AG04449 (cell line): ENCODE measurements around the gene PEAK1.

ENCODE experiments used
- CTCF ChIA-PET: fragments of 350-600 bp; formaldehyde crosslinking; extraction: SDS; loops from one replicate; lab custom pipeline; 2021; ENCODE audit warnings: antibody characterized with exemption; lab: Yijun Ruan, JAX
- POLR2A ChIA-PET: fragments of 400-600, 350-600 bp; formaldehyde crosslinking; extraction: SDS; loops from one replicate; lab custom pipeline; 2020; ENCODE audit warnings: antibody characterized with exemption, inconsistent platforms; lab: Yijun Ruan, JAX
- DNase-seq: peaks from one replicate; pipeline ENCODE4 v3.0.0-alpha.2; 2010; ENCODE audit warnings: low read depth, low spot score
- H3K4me3 ChIP-seq: 2 replicates; pipeline ENCODE4 v1.5.1; 2011; ENCODE audit warnings: low read depth, mild to moderate bottlenecking, control low read depth, low read length
- TF ChIP-seq, protein P1 (sequence below): IDR thresholded peaks from one replicate; pipeline ENCODE4 v1.5.1; 2011; ENCODE audit warnings: mild to moderate bottlenecking, moderate library complexity, low read length, control low read depth, inconsistent platforms; ENCODE audit not compliant: insufficient read depth; ENCODE audit errors: missing control alignments

Gene PEAK1

DNA sequence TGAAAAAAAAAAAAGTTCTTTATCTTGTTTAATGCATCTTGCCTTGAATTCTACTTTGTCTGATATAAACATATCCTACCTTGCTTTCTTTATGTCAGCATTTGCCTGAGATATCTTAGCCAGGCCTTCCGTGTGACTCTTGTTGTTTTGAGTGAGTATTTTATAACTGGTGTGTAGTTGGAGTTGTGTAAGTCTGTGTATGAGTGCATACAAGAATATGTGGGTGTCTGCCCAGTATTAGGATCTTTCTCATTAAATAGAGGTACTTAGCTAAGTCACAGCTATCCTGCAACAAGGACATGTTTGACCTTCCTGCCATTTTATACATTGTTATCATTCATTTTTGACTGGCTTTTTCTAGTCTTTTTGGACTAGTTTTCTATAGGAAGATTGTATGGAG, 326.5 kb downstream of the PEAK1 start:
- CTCF ChIA-PET = interaction anchor here (1.2 to 2.8 kb wide), 4 partner anchors 8 to 450 kb away, joined by 3 to 8 read pairs (median 4); no protein-coding TSS in a partner anchor
- H3K4me3 ChIP-seq = no peak overlapping the region
- DNase-seq = no peak
- POLR2A ChIA-PET = no interaction called here
- TF ChIP-seq, protein P1, sequence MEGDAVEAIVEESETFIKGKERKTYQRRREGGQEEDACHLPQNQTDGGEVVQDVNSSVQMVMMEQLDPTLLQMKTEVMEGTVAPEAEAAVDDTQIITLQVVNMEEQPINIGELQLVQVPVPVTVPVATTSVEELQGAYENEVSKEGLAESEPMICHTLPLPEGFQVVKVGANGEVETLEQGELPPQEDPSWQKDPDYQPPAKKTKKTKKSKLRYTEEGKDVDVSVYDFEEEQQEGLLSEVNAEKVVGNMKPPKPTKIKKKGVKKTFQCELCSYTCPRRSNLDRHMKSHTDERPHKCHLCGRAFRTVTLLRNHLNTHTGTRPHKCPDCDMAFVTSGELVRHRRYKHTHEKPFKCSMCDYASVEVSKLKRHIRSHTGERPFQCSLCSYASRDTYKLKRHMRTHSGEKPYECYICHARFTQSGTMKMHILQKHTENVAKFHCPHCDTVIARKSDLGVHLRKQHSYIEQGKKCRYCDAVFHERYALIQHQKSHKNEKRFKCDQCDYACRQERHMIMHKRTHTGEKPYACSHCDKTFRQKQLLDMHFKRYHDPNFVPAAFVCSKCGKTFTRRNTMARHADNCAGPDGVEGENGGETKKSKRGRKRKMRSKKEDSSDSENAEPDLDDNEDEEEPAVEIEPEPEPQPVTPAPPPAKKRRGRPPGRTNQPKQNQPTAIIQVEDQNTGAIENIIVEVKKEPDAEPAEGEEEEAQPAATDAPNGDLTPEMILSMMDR = no peak

DNA sequence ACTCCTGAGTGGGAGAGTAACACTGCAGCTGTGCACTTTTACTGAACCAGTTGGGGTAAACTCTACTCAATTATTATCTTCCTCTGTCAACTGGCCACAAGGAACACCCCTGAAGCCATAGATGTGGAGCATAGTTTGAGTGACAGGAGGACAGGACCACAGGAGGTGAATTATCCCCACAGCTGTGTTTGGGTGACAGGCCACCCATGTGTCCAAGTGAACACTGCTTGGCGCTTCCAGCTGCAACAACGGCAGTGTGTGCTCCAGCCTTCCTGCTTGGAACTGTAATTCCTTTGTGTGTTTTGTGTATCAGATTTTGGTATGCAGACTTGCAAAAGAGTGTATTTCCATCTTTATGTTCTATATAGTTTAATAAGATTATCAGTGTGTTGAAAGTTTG, 328.8 kb downstream of the PEAK1 start:
- POLR2A ChIA-PET = interaction anchor here (1.1 kb wide), 1 partner anchor 10 kb away, joined by 3 read pairs; no protein-coding TSS in a partner anchor
- no peak for DNase-seq

DNA sequence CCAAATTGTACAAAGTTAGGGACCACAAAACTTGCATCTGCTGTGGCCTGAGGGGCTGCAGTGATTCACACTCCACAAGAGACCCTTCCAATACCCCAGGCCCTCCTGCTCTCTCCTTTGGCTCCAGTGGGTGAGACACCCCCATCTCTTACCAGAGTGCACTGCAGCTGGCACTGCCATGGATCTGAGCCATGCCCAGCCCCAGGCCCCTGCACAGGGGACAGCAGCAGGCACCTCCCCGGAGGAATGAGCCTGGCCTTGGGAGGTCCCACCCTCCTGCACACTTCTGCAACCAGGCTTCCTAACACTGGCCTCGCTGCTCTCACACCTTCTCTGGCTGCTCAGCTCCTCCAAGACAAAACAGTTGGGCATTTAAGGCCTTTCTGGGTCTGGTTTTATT, 332.7 kb downstream of the PEAK1 start:
- DNase-seq = no peak
- TF ChIP-seq, protein P1 = no peak
- CTCF ChIA-PET = interaction anchor here (1.2 kb wide), 1 partner anchor 64 kb away, joined by 3 read pairs; no protein-coding TSS in a partner anchor
- H3K4me3 ChIP-seq = no peak overlapping the region
- POLR2A ChIA-PET = no interaction called here

More for the DNA sequence above, 328.8 kb downstream of the PEAK1 start:
- TF ChIP-seq, protein P1 = no peak
- H3K4me3 ChIP-seq = no peak overlapping the region
- CTCF ChIA-PET = interaction anchor here (1.3 to 1.9 kb wide), 3 partner anchors 10 to 451 kb away, joined by 3 to 4 read pairs (median 3); no protein-coding TSS in a partner anchor

DNA sequence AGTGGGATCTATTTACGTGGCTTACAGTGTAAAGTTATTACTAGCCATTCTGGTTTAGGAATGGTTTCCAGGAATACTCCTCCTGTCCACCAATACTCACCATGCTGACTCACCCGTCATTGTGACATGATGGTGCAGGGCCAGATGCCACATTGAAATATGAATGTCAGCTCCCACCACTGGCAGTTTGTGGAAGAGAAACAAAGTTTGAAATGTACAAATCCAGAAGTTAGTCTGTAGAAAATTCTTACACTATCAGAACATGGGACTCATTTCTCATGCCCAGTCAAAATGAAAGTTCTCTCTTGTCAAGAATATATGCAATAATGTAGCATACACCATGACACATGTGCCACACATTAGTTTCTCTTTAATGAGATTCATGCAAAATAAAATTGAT, 334.6 kb downstream of the PEAK1 start:
- POLR2A ChIA-PET = interaction anchor here (1.0 kb wide), 1 partner anchor 18 kb away, joined by 3 read pairs; no protein-coding TSS in a partner anchor
- CTCF ChIA-PET = interaction anchor here (1.0 kb wide), 1 partner anchor 8 kb away, joined by 3 read pairs; no protein-coding TSS in a partner anchor
- H3K4me3 ChIP-seq = no peak overlapping the region
- TF ChIP-seq, protein P1 = no peak
- DNase-seq = no peak

DNA sequence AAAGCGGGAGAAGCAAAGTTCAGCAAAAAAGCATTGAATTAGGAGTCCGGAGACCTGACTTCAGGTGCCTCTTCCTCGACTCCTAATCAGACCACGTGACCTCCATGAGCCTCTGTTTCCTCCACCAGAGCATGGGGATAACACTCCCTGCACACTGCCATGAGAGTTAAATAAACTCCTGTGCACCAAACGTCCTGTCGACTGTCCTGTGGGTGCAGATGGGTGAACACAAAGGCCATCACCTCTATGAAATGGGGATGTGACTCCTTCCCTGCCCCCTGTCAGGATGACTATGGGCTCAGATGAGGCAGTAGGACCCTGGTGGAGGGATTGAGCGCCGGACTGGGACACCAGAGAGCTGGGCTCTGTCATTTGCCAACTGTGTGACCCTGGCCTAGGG, 335.5 kb downstream of the PEAK1 start:
- no peak for DNase-seq
- ChIA-PET CTCF (interaction anchor here (1.0 kb wide), 1 partner anchor 9 kb away, joined by 3 read pairs; no protein-coding TSS in a partner anchor), POLR2A (no interaction called here)
- TF ChIP-seq, protein P1 = no peak
- H3K4me3 ChIP-seq = no peak overlapping the region

DNA sequence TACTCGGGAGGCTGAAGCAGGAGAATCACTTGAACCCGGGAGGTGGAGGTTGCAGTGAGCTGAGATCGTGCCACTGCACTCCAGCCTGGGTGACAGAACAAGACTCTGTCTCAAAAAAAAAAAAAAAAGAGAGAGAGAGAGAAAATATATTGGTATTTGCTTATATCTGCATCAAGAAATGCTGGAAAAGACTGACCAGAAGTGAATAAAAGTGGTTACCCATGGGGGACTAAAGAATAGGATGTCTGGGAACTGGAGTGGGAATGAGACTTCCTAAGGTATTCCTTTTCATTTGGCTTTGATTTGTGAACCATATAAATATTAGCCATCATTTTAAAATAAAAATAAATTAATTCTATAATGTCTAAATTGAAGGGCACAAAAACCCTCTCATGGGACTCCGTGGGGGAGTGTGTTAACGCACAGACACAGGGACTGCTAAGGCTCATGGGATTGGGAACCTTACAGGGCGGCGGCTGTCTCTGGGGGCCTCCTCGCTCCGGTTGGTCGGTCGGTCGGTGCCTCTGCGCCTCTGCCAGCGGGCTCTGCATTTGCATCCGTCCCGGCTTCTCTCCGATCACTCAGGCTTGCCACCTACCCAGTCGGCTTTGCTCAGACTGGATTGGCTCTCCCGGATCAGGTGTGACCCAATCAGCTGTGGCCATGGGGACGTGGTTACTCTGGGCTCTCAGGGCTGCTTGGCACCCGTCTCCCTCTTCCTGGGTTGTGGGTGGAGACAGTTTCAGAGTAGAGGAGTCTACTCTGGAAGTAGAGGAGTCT, 336.3 kb downstream of the PEAK1 start:
- POLR2A ChIA-PET = interaction anchor here (0.7 kb wide), 1 partner anchor 38 kb away, joined by 3 read pairs; no protein-coding TSS in a partner anchor
- no peak for DNase-seq
- TF ChIP-seq, protein P1 = no peak
- CTCF ChIA-PET = no interaction called here
- peak overlapping the region; percentile 27 for H3K4me3 ChIP-seq
